ENCODE measurements around the gene SIK3.
A peak's percentile ranks its signal among the peaks of the same experiment; 100 is the strongest.
"Not testable (repeated sequence)": the region's sequence is repeated elsewhere in the genome, so short reads cannot be mapped to it uniquely, and the experiment has no call there.

The SIK3 gene

GRCh38 chr11:117074119-117074518 lies 24.1 kb downstream of the SIK3 start:
- no peak for DNase-seq

DNA sequence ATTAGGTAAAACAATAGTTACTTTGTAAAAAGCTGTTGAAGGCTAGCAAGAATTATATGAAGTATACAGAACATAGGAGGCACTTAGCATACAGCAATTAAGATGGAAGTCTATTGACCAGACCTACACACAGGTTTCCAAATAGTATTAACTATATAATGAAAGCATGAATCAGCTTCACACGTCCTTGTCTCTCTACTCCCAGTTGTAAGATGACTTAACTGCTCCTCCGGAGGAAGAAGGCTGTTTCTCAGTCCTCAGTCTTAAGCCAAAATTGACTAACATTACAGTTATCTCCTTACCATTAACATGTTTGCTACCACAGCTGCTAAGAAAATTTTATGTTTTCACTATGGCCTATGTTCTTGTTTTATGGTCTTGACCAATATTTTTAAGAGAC lies 24.7 kb downstream of the SIK3 start:
- DNase-seq: no peak

DNA sequence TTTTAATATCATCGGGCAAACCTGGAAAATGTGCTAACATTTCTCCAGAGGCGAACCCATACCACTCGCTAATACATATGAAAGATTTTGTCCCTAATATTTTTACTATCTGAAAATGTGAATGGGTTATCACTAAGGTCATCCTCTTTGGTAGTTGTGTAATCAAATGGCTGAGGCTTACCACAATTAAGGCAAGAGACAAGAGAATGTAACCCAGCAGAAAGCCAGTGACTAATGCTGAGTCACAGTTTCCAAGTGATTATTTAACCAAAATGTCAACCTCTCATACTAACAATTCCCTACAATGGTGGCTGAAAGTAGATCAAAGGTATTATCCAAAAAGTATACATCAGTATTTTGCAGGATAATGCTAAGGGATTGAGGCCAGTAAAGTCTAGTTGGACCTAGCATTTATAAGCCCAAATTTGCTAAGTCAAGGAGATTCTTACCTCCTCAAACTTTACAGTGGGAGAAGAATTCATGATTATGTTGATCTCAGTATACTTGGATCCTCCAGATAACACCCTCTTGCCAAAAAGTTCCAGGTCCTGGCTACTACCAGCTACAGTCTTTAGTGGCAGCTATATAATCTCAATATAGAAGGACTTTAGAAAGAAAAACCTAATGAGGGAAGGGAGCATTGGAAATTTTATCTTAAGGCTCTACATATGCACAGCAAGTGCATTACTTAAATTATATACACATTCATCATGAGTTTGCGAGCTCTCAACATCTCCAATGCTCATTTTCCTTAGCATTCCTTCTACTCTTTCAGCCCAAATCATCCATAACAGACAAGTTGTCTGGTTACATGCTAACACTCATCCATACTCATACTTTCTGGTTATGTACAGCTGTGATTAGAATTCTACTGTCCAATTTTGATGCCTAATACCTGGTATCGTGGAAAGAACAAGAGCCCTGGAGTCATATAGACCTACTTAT lies 25.4 kb downstream of the SIK3 start:
- DNase-seq: peak; percentile 79

GRCh38 chr11:117071344-117071787 lies 26.9 kb downstream of the SIK3 start:
- no peak for DNase-seq

DNA sequence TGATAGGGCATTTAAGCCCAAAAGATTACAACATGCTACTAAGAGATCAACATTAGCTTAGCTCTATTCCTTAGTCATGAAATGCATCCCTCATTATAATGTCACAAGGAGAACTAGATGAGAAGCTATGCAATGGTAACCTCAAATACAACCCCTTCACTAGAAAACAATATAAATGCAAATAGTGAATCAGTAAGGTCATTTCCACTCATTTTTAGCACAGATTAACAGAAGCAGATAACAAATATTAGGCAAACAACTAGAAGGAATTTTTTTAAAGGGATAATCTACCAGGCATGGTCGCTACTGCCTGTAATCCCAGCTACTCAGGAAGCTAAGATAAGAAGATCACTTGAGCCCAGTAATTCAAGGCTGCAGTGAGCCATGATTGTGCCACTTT lies 28.2 kb downstream of the SIK3 start:
- DNase-seq: no peak

DNA sequence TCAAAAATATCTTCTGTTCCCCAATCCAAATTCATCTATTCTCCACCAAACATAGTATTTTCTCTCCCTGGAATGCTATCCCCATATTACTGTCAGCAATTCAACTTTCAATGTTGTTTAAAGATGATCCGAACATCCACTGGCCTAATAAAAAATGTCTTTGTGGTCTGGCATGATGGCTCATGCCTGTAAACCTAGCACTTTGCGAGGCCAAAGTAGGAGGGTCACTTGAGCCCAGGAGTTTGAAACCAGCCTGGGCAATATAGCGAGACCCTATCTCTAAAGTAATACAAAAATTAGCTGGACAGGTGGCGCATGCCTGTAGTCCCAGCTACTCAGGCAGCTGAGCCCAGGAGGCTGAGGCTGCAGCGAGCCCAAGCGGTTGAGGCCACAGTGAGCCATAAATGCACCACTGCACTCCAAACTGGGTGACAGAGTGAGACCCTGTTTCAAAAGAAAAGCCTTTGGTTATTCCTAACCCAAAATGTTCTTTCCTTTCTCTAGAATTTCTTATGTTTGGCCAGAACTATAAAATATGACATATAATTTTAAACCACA lies 29.8 kb downstream of the SIK3 start:
- no peak for DNase-seq

DNA sequence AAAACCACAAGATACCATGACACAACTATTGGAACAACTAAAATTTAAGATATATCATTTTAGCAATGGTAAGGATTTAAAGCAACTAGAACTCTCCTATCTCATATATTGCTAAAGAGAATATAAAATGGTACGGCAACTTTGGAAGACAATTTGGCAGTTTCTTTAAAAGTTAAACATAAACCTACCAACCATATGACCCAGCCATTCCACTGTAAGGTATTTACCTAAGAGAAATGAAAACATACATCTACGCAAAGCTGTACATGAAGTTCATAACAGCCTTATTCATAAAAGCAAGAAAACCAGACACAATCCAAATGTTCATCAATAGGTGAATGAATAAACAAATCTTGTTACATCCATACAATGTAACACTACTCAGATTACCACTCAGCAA lies 31.3 kb downstream of the SIK3 start:
- DNase-seq: no peak

DNA sequence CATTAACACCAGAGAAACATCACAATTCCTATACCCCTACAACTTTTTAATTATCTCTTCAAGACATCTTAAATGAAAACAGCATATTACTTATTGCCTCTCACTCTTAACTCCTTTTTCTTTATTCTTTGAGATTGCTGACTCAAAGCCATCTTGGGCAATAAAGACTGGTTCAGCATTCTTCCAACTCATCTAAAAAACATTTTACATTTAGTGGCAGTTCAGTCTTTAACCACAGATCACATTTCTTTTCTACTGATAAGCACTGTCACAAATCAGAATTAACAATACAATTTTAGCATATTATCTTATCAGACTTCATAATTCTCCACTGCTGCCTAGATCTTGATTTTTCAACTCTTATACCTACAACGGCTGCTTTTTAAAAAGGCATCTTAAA lies 34.0 kb downstream of the SIK3 start:
- DNase-seq: peak; percentile 9

- DNase-seq: no peak
These were observed 35.7 kb downstream of the SIK3 start for GRCh38 chr11:117062498-117062897.

DNA sequence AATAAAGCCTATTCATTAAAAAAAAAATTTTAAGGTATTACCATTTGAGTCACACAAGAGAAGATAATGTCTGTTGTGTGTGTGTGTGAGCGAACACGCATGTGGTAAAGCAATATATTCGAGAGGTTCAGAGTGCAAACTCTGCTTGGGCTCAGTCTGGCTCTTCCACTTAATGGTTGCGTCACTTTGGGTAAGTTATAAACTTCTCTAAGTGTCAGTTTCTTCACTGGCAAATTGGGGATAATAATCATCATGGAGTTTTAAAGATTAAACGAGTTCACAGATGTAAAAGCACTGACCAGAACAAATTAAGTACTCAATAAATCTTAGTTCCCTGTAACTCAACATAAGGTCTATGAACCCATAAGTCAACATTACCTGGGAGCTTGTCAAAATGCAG lies 37.0 kb downstream of the SIK3 start:
- no peak for DNase-seq

DNA sequence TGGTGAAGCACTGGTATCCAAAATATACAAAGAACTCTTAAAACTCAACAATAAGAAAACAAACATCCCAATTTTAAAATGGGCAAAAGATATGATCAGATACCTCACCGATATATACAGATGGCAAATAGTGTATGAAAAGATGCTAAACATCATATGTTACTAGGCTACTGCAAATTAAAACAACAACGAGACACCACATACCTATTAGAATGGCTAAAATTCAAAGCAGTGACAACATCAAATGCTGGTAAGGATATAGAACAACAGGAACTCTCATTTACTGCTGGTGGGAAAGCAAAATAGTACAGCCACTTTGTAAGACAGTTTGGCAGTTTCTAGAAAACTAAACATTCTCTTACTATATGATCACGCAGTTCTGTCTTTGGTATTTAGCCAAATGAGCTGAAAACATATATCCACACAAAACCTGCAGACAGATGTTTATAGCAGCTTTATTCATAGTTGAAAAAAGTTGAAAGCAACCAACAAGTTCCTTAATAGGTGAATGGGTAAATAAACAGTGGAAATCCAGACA lies 38.5 kb downstream of the SIK3 start:
- no peak for DNase-seq

DNA sequence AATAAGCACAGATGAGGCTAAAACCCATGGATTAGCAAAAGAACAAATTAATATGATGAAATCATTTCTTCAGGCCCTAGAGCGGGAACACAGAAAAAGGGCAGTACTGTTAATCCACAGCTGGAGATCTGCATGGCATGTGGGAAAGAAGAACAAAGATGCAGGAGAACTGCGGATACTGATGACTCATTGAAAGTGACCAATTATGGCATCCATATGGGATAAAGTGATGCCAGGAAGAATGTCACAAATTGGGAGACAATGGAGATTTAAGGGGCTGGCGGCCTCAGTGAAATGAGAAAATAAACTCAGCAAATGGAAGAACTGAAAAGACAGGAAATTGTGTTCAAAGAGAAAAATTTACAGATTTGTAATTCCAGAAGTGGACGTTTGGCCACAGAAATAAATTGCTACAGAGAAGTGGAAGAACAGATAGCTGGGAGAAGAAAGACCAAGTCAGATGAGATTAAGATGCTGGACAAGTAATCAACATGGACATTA lies 39.4 kb downstream of the SIK3 start:
- DNase-seq: no peak

DNA sequence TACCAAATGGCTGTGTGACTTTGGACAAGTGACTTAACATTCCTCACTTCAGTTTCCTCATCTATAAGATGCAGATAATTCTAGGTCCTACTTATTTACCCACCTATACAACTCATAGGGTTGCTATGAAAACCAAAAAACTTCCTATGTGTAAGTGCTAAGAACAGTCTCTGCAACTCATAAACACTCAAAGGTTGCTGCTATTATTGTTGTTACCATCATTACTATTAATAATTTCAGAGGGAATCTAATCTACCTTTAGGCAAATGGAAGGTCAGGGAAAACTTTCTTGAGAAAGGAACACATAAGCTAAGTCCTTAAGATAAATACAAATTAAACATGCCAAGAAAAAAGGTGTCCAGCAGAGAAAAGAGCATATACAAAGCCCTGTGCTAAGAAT lies 40.5 kb downstream of the SIK3 start:
- no peak for DNase-seq

DNA sequence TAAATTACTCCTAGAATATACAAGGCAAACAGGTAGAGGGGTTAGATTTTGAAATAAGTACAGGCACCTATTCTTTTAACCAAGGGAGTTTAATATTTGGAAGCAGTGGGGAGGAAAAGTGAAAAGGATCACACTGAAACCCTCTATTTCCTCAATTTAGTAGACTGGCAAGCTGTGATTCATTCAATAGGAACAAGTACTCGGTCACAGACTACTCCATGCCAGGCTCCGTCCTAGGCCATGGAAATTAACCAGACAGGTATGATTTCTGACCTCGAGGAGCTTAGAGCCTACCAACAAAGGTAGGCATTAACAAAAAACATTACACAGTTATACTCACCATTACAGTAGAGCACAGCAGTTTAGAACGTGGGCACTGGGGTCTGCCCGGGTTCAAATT lies 40.9 kb downstream of the SIK3 start:
- no peak for DNase-seq

- no peak for DNase-seq
These were observed 42.8 kb downstream of the SIK3 start for GRCh38 chr11:117055469-117055868.

DNA sequence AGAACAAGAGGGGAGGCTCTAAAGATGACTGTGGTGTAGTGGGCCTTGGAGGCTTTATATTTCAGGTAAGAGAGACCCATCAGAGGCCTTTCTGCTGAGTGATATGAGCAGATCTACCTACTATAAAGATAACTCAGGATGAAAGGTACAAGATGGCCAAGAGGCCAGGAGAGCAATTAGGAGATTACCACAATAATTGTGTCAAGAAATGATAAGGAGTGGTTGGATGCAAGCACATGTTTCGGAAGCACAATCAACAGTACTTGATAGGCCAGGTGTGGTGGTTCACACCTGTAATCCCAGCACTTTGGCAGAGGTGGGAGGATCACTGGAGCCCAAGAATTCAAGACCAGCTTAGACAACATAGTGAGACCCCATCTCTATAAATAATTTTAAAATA lies 43.8 kb downstream of the SIK3 start:
- no peak for DNase-seq

- DNase-seq: no peak
These were observed 45.8 kb downstream of the SIK3 start for GRCh38 chr11:117052196-117053149.

DNA sequence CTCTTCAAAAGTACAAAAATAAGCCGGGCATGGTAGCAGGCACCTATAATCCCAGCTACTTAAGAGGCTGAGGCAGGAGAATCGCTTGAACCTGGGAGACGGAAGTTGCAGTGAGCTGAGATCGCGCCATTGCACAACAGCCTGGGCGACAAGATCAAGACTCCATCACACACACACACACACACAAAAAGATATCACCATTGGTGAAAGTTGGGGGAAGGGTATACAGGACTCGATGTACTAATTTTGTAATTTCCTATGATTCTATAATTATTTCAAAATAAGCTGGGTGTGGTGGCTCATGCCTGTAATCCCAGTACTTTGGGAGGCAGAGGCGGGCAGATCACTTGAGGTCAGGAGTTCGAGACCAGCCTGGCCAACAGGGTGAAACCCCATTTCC lies 48.1 kb downstream of the SIK3 start:
- DNase-seq: not testable (repeated sequence)

DNA sequence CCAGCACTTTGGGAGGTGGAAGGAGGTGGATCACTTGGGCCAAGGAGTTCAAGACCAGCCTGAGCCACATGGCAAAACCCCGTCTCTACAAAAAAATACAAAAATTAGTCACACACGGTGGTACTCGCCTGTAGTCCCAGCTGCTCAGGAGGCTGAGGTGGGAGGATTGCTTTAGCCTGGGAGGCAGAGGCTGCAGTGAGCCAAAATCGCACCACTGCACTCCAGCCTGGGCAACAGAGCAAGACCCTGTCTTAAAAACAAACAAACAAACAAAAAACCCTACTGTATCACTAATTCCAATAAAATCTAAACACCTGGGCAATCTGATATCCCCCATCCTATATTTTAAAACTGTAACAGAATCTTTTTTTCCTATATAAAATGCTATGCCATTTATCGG lies 51.6 kb downstream of the SIK3 start:
- not testable (repeated sequence) for DNase-seq

GRCh38 chr11:117045956-117046355 lies 52.3 kb downstream of the SIK3 start:
- DNase-seq: no peak

GRCh38 chr11:117045196-117045595 lies 53.0 kb downstream of the SIK3 start:
- DNase-seq: no peak

- no peak for DNase-seq
These were observed 53.8 kb downstream of the SIK3 start for GRCh38 chr11:117044287-117045035.

Data from CD4-positive, alpha-beta T cell treated with Interleukin-4 for 4 hours (primary cell).